GM23338 (cell line): ENCODE data around the gene PAN2.

Experiments
- CREB1 ChIP-seq: fragments of 250-450 bp; sonication (Bioruptor Pico); IDR thresholded peaks from 2 replicates; pipeline ENCODE4 v1.5.0; 2020; ENCODE audit warnings: low read depth, mild to moderate bottlenecking, moderate library complexity
- EZH2 ChIP-seq: fragments of 200-600 bp; sonication (generic); IDR thresholded peaks from one replicate; pipeline ENCODE4 v1.8.0; 2017; ENCODE audit warnings: antibody characterized with exemption, mild to moderate bottlenecking, low read depth; ENCODE audit not compliant: unreplicated experiment
- EZH2phosphoT487 ChIP-seq: fragments of 200-600 bp; sonication (generic); IDR thresholded peaks from one replicate; pipeline ENCODE4 v1.8.1; 2018; ENCODE audit warnings: antibody characterized with exemption; ENCODE audit not compliant: unreplicated experiment
- POLR2AphosphoS5 ChIP-seq: IDR thresholded peaks from 2 replicates; pipeline ENCODE4 v1.6.1; 2016; ENCODE audit warnings: antibody characterized with exemption, low read depth
- REST ChIP-seq: IDR thresholded peaks from one replicate; pipeline ENCODE4 v1.6.1; 2018; ENCODE audit warnings: antibody characterized with exemption; ENCODE audit not compliant: unreplicated experiment
- STAT1 ChIP-seq: IDR thresholded peaks from one replicate; pipeline ENCODE4 v1.6.1; 2016; ENCODE audit warnings: antibody characterized with exemption; ENCODE audit not compliant: unreplicated experiment
- ZNF331 ChIP-seq: fragments of 250-450 bp; sonication (Bioruptor Pico); IDR thresholded peaks from 2 replicates; pipeline ENCODE4 v1.5.0; 2020; ENCODE audit warnings: low read depth, mild to moderate bottlenecking, moderate library complexity
- TF ChIP-seq, protein P1 (sequence below), 2 experiments: fragments of 200-600 bp in 1 of 2; sonication (generic) in 1 of 2; conservative IDR thresholded peaks; 2 replicates each; pipeline versions ENCODE4 v1.5.1 to v1.6.1; 2016 to 2017; ENCODE audit warnings: antibody characterized with exemption in 2 of 2, low read depth in 2 of 2, mild to moderate bottlenecking in 2 of 2, moderate library complexity in 1 of 2
- TF ChIP-seq, protein P2 (sequence below): IDR thresholded peaks from 2 replicates; pipeline ENCODE4 v1.6.1; 2016; ENCODE audit warnings: antibody characterized with exemption

GRCh38 chr12:56377310-56377988 lies 43.6 kb upstream of the PAN2 start:
- TF ChIP-seq, protein P1, sequence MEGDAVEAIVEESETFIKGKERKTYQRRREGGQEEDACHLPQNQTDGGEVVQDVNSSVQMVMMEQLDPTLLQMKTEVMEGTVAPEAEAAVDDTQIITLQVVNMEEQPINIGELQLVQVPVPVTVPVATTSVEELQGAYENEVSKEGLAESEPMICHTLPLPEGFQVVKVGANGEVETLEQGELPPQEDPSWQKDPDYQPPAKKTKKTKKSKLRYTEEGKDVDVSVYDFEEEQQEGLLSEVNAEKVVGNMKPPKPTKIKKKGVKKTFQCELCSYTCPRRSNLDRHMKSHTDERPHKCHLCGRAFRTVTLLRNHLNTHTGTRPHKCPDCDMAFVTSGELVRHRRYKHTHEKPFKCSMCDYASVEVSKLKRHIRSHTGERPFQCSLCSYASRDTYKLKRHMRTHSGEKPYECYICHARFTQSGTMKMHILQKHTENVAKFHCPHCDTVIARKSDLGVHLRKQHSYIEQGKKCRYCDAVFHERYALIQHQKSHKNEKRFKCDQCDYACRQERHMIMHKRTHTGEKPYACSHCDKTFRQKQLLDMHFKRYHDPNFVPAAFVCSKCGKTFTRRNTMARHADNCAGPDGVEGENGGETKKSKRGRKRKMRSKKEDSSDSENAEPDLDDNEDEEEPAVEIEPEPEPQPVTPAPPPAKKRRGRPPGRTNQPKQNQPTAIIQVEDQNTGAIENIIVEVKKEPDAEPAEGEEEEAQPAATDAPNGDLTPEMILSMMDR (conservative IDR thresholded peaks at IDR 0.05; ENCODE audit: low read depth in 2 of 2) = peak; percentile 24 to 66; a peak in 3 of 4 replicates
- TF ChIP-seq EZH2 (no peak), EZH2phosphoT487 (no peak), REST (no peak), POLR2AphosphoS5 (no peak), CREB1 (no peak), STAT1 (no peak), ZNF331 (CRISPR knock-in tag) (no peak)
- TF ChIP-seq, protein P2, sequence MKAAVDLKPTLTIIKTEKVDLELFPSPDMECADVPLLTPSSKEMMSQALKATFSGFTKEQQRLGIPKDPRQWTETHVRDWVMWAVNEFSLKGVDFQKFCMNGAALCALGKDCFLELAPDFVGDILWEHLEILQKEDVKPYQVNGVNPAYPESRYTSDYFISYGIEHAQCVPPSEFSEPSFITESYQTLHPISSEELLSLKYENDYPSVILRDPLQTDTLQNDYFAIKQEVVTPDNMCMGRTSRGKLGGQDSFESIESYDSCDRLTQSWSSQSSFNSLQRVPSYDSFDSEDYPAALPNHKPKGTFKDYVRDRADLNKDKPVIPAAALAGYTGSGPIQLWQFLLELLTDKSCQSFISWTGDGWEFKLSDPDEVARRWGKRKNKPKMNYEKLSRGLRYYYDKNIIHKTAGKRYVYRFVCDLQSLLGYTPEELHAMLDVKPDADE = no peak
